HG03432 (cell line): ENCODE data around the gene NBAS.

Source experiments
- ATAC-seq: cut with Tn5 transposase; IDR thresholded peaks from one replicate; pipeline ENCODE4 v1.9.1; 2021; ENCODE audit warnings: mild to moderate bottlenecking, moderate library complexity; ENCODE audit not compliant: unreplicated experiment

NBAS gene

GRCh38 chr2:15560988-15561573, at the start of gene NBAS:
NBAS (minus strand) TSS chr2:15561334; CDS start chr2:15561304, 30 bp downstream.
- peak; percentile 86 for ATAC-seq

GRCh38 chr2:15610430-15610952, 49.4 kb upstream of the NBAS start:
- no peak for ATAC-seq

GRCh38 chr2:15609341-15610042, 48.4 kb upstream of the NBAS start:
- ATAC-seq: no peak

GRCh38 chr2:15608392-15608761, 47.2 kb upstream of the NBAS start:
- ATAC-seq: no peak

- ATAC-seq: no peak
These were observed 46.7 kb upstream of the NBAS start for GRCh38 chr2:15607709-15608391.

- ATAC-seq: no peak
These were observed 45.6 kb upstream of the NBAS start for GRCh38 chr2:15606481-15607441.

- ATAC-seq: no peak
These were observed 44.6 kb upstream of the NBAS start for GRCh38 chr2:15605721-15606120.

- ATAC-seq: no peak
These were observed 42.8 kb upstream of the NBAS start for GRCh38 chr2:15603948-15604347.

- no peak for ATAC-seq
These were observed 42.1 kb upstream of the NBAS start for GRCh38 chr2:15603044-15603765.

- no peak for ATAC-seq
These were observed 41.3 kb upstream of the NBAS start for GRCh38 chr2:15602393-15602792.

GRCh38 chr2:15601681-15602080, 40.5 kb upstream of the NBAS start:
- ATAC-seq: no peak

GRCh38 chr2:15599994-15600393, 38.9 kb upstream of the NBAS start:
- ATAC-seq: no peak

- no peak for ATAC-seq
These were observed 35.8 kb upstream of the NBAS start for GRCh38 chr2:15596968-15597367.

- ATAC-seq: no peak
These were observed 35.2 kb upstream of the NBAS start for GRCh38 chr2:15596350-15596749.

- ATAC-seq: no peak
These were observed 34.8 kb upstream of the NBAS start for GRCh38 chr2:15595936-15596335.

GRCh38 chr2:15595342-15595905, 34.3 kb upstream of the NBAS start:
- ATAC-seq: no peak

GRCh38 chr2:15594291-15595256, 33.4 kb upstream of the NBAS start:
- ATAC-seq: no peak

GRCh38 chr2:15593327-15593705, 32.2 kb upstream of the NBAS start:
- ATAC-seq: no peak
